ENCODE data around the gene GADD45A. TPM values are rescaled to one million over a fixed set of nuclear protein-coding genes. Genes with fewer than 3 reads are reported as not detected.
A peak's percentile ranks its signal among the peaks of the same experiment; 100 is the strongest.

Gene GADD45A
- total and polyA plus RNA-seq, 9 of the 15 experiments (the other 6 are each of a cell fraction or from before 2014, with no cell fraction given) = 21.3 to 156 (median 62.1) TPM

GRCh38 chr1:67684526-67685066, 405 bp upstream of the GADD45A start (continued):
- TF ChIP-seq PRDM10 (IDR thresholded peaks at IDR 0.05; ENCODE audit: partially characterized antibody) (peak; percentile 80), DNMT1 (IDR thresholded peaks at IDR 0.05) (no peak), ZBTB7A (IDR thresholded peaks at IDR 0.05; ENCODE audit: borderline replicate concordance, control insufficient read depth, low read depth, low read length) (peak; percentile 91), HDAC6 (IDR thresholded peaks at IDR 0.05; ENCODE audit: low read depth, low read length) (no peak), ZNF224 (CRISPR knock-in tag; IDR thresholded peaks at IDR 0.05) (no peak), MECOM (CRISPR knock-in tag; IDR thresholded peaks at IDR 0.05) (no peak), TSHZ1 (CRISPR knock-in tag; IDR thresholded peaks at IDR 0.05) (no peak), STAT5A (IDR thresholded peaks at IDR 0.05; ENCODE audit: borderline replicate concordance, low read length) (no peak), VEZF1 (CRISPR knock-in tag; IDR thresholded peaks at IDR 0.05) (peak; percentile 68; the same call in 1 of the 2 replicates), TOE1 (IDR thresholded peaks at IDR 0.05; ENCODE audit: borderline replicate concordance) (no peak), TOE1 (CRISPR knock-in tag; IDR thresholded peaks at IDR 0.05; ENCODE audit: borderline replicate concordance, low read depth) (no peak), PML (IDR thresholded peaks at IDR 0.05; ENCODE audit: low read length) (no peak), RB1 (IDR thresholded peaks at IDR 0.05; ENCODE audit: low read depth) (no peak), RAD51 (IDR thresholded peaks at IDR 0.05; ENCODE audit: borderline replicate concordance, low read depth) (no peak)
